Keratinocyte (primary cell): ENCODE results near the gene SUSD6. TPM values are rescaled to one million over a fixed set of nuclear protein-coding genes. Genes with fewer than 3 reads are reported as not detected.
A peak's percentile ranks its signal among the peaks of the same experiment; 100 is the strongest.

Experiments used
- DNase-seq: peaks from one replicate; pipeline ENCODE4 v3.0.0-alpha.2; 2011; ENCODE audit warnings: low read depth, missing footprints, low spot score
- FAIRE-seq: peaks from 2 replicates; lab custom pipeline; 2011; peaks lifted over from hg19 to GRCh38; lab: Jason Lieb, UNC
- H2AFZ ChIP-seq: 2 replicates; pipeline ENCODE4 v1.6.0; 2012; ENCODE audit warnings: low read length, control low read depth, inconsistent platforms; ENCODE audit not compliant: control insufficient read depth
- H3K27ac ChIP-seq: 2 replicates; pipeline ENCODE4 v1.5.1; 2011; ENCODE audit warnings: low read length; ENCODE audit not compliant: control insufficient read depth, insufficient read depth
- H3K27me3 ChIP-seq: 3 replicates; pipeline ENCODE4 v1.6.0; 2011; ENCODE audit warnings: low read length; ENCODE audit not compliant: control insufficient read depth, insufficient read depth; ENCODE audit errors: extremely low read depth
- H3K36me3 ChIP-seq, 2 experiments: 2 replicates in 1 of 2; 3 replicates in 1 of 2; pipeline ENCODE4 v1.5.1; 2011; ENCODE audit warnings: low read length in 2 of 2, mild to moderate bottlenecking in 1 of 2; ENCODE audit not compliant: control insufficient read depth in 2 of 2, insufficient read depth in 2 of 2; ENCODE audit errors: extremely low read depth in 1 of 2
- H3K4me1 ChIP-seq: 3 replicates; pipeline ENCODE4 v1.5.1; 2011; ENCODE audit warnings: low read length; ENCODE audit not compliant: control insufficient read depth, insufficient read depth; ENCODE audit errors: extremely low read depth
- H3K4me2 ChIP-seq: 3 replicates; pipeline ENCODE4 v1.6.0; 2011; ENCODE audit warnings: low read depth, low read length; ENCODE audit not compliant: control insufficient read depth, insufficient read depth; ENCODE audit errors: extremely low read depth
- H3K4me3 ChIP-seq, 3 experiments: fragments of 200-600 bp in 1 of 3; sonication (generic) in 1 of 3; 2 replicates in 2 of 3; 3 replicates in 1 of 3; pipeline ENCODE4 v1.5.1; 2011 to 2016; ENCODE audit warnings: low read length in 3 of 3, mild to moderate bottlenecking in 3 of 3, control low read depth in 2 of 3, inconsistent platforms in 1 of 3, low read depth in 1 of 3, mixed read lengths in 1 of 3, mixed run types in 1 of 3, moderate library complexity in 1 of 3; ENCODE audit not compliant: control insufficient read depth in 2 of 3, insufficient read depth in 2 of 3; ENCODE audit errors: extremely low read depth in 1 of 3
- H3K79me2 ChIP-seq: 2 replicates; pipeline ENCODE4 v1.6.0; 2012; ENCODE audit warnings: low read length; ENCODE audit not compliant: control insufficient read depth, insufficient read depth
- H3K9ac ChIP-seq: 3 replicates; pipeline ENCODE4 v1.6.0; 2011; ENCODE audit warnings: low read length; ENCODE audit not compliant: control insufficient read depth, insufficient read depth; ENCODE audit errors: extremely low read depth
- H3K9me1 ChIP-seq: 3 replicates; pipeline ENCODE4 v1.6.0; 2011; ENCODE audit warnings: low read length; ENCODE audit not compliant: control insufficient read depth, insufficient read depth; ENCODE audit errors: extremely low read depth
- H3K9me3 ChIP-seq: 2 replicates; pipeline ENCODE4 v1.5.1; 2012; ENCODE audit warnings: low read depth, low read length; ENCODE audit not compliant: control insufficient read depth
- H4K20me1 ChIP-seq: 3 replicates; pipeline ENCODE4 v1.6.0; 2011; ENCODE audit warnings: low read length; ENCODE audit not compliant: control insufficient read depth, insufficient read depth; ENCODE audit errors: extremely low read depth
- EZH2 ChIP-seq: IDR thresholded peaks from one replicate; pipeline ENCODE4 v1.6.1; 2012; ENCODE audit warnings: inconsistent platforms, mild to moderate bottlenecking, low read length, moderate library complexity
- dilution Hi-C: fragments of 300-500 bp; cut with MboI; formaldehyde crosslinking; loops from one replicate; pipeline ENCODE4 v1.7.0; 2020; ENCODE audit warnings: low sequenced_read_pairs; ENCODE audit not compliant: extremely low pct_ligation_motif_present
- polyA plus RNA-seq, 5 experiments: library from polyadenylated mRNA; depleted of rRNA in 3 of 5; stranded (reverse) in 3 of 5; stranded (forward) in 1 of 5; unstranded in 1 of 5; fragments of >200 nt; gene quantifications; 1 replicate in 1 of 5; 2 replicates in 3 of 5; 3 replicates in 1 of 5; pipeline versions ENCODE4 v1.2.1 to v1.2.3, GENCODE V29; 2011 to 2012; ENCODE audit warnings: missing spikeins in 2 of 5, low read depth in 1 of 5, low replicate concordance in 1 of 5
- TF ChIP-seq, protein P1 (sequence below), 3 experiments: IDR thresholded peaks in 1 of 3; conservative IDR thresholded peaks in 1 of 3; optimal IDR thresholded peaks in 1 of 3; 2 replicates in 2 of 3; 3 replicates in 1 of 3; pipeline versions ENCODE3 to v1.5.1; 2011; ENCODE audit warnings: low read length in 3 of 3, mild to moderate bottlenecking in 3 of 3, moderate library complexity in 2 of 3, control low read depth in 1 of 3, inconsistent platforms in 1 of 3; ENCODE audit not compliant: insufficient read depth in 2 of 3; ENCODE audit errors: extremely low read depth in 1 of 3

SUSD6 gene
- polyA plus RNA-seq, 1 donor (not counting 4 experiments of a cell fraction or from before 2014, with no cell fraction given) = 10.5 TPM

DNA sequence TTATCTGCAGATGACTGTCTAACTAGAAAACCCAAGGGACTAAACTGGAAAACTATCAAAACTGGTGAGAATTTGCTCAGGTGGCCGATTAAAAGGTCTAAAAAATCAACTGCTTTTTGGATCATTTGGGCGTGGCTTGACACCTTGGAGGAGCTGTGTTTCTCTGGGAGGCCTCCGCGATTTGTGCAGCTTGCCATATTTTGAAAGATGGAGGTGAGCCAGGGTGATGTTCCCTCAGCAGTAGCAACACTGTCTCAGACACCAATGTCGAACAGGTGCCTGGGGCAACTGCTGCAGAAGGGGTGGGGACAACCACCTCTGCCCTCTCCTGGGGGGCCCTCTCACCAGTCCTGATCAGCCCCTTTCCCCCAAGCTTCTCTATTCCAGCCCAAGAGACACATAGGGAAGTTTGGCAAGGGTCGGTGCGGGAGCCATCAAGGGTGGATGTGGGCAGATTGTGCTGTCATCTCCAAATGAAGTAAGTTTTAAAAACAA, 40.5 kb upstream of the SUSD6 start:
- H4K20me1 ChIP-seq = no peaks in the 10 kb centered on the region
- no peak overlapping the region for H3K4me2 ChIP-seq
- H3K9me1 ChIP-seq = no peaks in the 10 kb centered on the region
- no peak overlapping the region for H3K4me3 ChIP-seq
- H3K9ac ChIP-seq = no peak overlapping the region
- H3K9me3 ChIP-seq = no peaks in the 10 kb centered on the region
- no peak overlapping the region for H2AFZ ChIP-seq
- peaks cover 72% of the 10 kb centered on the region for H3K27me3 ChIP-seq
- DNase-seq (no peak), FAIRE-seq (no peak)
- no peak overlapping the region for H3K27ac ChIP-seq
- H3K36me3 ChIP-seq = no peaks in the 10 kb centered on the region
- no peaks in the 10 kb centered on the region for H3K79me2 ChIP-seq
- dilution Hi-C loops = no loop called here
- peaks cover 8% of the 10 kb centered on the region for H3K4me1 ChIP-seq
- TF ChIP-seq, protein P1, sequence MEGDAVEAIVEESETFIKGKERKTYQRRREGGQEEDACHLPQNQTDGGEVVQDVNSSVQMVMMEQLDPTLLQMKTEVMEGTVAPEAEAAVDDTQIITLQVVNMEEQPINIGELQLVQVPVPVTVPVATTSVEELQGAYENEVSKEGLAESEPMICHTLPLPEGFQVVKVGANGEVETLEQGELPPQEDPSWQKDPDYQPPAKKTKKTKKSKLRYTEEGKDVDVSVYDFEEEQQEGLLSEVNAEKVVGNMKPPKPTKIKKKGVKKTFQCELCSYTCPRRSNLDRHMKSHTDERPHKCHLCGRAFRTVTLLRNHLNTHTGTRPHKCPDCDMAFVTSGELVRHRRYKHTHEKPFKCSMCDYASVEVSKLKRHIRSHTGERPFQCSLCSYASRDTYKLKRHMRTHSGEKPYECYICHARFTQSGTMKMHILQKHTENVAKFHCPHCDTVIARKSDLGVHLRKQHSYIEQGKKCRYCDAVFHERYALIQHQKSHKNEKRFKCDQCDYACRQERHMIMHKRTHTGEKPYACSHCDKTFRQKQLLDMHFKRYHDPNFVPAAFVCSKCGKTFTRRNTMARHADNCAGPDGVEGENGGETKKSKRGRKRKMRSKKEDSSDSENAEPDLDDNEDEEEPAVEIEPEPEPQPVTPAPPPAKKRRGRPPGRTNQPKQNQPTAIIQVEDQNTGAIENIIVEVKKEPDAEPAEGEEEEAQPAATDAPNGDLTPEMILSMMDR (optimal IDR thresholded peaks at IDR 0.05 in 1 of 3, IDR thresholded peaks at IDR 0.05 in 1 of 3, conservative IDR thresholded peaks at IDR 0.05 in 1 of 3; ENCODE audit: extremely low read depth in 1 of 3, insufficient read depth in 2 of 3, low read length in 3 of 3) = no peak
- TF ChIP-seq EZH2 = no peak

DNA sequence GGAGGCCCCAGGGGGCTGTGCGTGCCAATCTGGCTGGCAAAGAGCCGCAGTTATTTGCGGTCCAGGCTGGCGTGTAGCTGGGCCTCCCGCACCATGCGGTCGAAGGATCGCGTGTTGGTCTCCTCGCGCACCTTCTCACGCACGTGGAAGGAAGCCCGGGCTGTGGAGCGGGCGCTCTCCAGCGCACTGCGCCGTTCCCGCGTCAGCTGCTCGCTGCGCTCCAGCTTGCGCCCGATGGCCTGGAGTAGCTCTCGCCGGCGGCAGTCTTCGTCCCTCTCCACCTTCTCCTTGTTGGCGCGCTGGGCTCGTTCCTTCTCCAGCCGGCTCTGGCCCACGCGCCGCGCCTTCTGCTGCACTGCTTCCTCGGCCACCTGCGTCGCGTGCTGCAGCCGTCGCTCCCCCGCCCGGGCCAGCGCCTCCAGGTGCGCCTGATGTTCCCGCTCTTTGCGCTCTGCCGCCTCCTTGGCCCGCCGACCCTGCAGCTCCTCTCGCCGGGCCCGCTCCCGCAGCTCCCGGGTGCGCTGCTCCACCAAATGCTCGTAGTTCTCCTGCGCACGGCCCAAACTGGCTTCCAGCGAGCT, 39.9 kb upstream of the SUSD6 start:
- dilution Hi-C loops = no loop called here
- Histone ChIP-seq H3K27ac (no peak overlapping the region), H4K20me1 (no peaks in the 10 kb centered on the region), H3K36me3 (no peaks in the 10 kb centered on the region), H3K4me2 (peak overlapping the region; percentile 71), H3K4me3 (peak overlapping the region in 2 of 3 experiments; percentile 22 to 46), H3K9ac (no peak overlapping the region), H2AFZ (no peak overlapping the region), H3K9me1 (no peaks in the 10 kb centered on the region), H3K27me3 (peaks cover 77% of the 10 kb centered on the region), H3K4me1 (peaks cover 8% of the 10 kb centered on the region), H3K9me3 (no peaks in the 10 kb centered on the region), H3K79me2 (no peaks in the 10 kb centered on the region)
- FAIRE-seq = no peak
- no peak for DNase-seq
- no peak for TF ChIP-seq EZH2
- TF ChIP-seq, protein P1 (optimal IDR thresholded peaks at IDR 0.05 in 1 of 3, IDR thresholded peaks at IDR 0.05 in 1 of 3, conservative IDR thresholded peaks at IDR 0.05 in 1 of 3; ENCODE audit: extremely low read depth in 1 of 3, insufficient read depth in 2 of 3, low read length in 3 of 3) = no peak
